ENCODE results near the gene ZNF775. TPM values are rescaled to one million over a fixed set of nuclear protein-coding genes. Genes with fewer than 3 reads are reported as not detected.

Gene ZNF775
- total RNA-seq, 1 experiment from 2014 or later = 3.7 TPM

GRCh38 chr7:150374472-150374871 is 4.7 kb upstream of the ZNF775 start:
- no peak overlapping the region for H3K4me2 ChIP-seq (ENCODE audit: low read length)
- BruUV-seq (replicated peaks) = no TSS peak
- DNase-seq = no peak
- no peaks in the 10 kb centered on the region for H3K9me2 ChIP-seq (replicated peaks; ENCODE audit: low read length)
- 0 out of 2 replicates have a peak, but pooled peaks cover 11% of the 10 kb centered on the region for H4K20me1 ChIP-seq (ENCODE audit: low read length)
- TF ChIP-seq EZH2phosphoT487 (IDR thresholded peaks at IDR 0.05; ENCODE audit: borderline replicate concordance, low read length) = no peak
- TF ChIP-seq EZH2 (IDR thresholded peaks at IDR 0.05; ENCODE audit: low read length, unreplicated experiment) = no peak
- no peak for TF ChIP-seq CTCF (conservative IDR thresholded peaks at IDR 0.05; ENCODE audit: low read depth, low read length)
- no peak overlapping the region for H2AFZ ChIP-seq (ENCODE audit: low read length)
- peaks cover 5% of the 10 kb centered on the region for H3F3A ChIP-seq (ENCODE audit: low read length, unreplicated experiment)
- H3K36me3 ChIP-seq (ENCODE audit: low read depth, low read length) = no peaks in the 10 kb centered on the region
- ChIA-PET POLR2A (ENCODE audit: unreplicated experiment) (no interaction called here), CTCF (no interaction called here)
- no peak for ATAC-seq
- no peak overlapping the region for H3K9ac ChIP-seq (ENCODE audit: low read length)
- no peak overlapping the region for H3K4me3 ChIP-seq (ENCODE audit: low read length)
- intact Hi-C loops (cut with micrococcal nuclease) = no loop called here
- H3K4me1 ChIP-seq (ENCODE audit: insufficient read depth, low read length) = peaks cover 25% of the 10 kb centered on the region
- no peaks in the 10 kb centered on the region for H3K27me3 ChIP-seq (ENCODE audit: low read length)
- no peaks in the 10 kb centered on the region for H3K9me3 ChIP-seq (ENCODE audit: low read length)
- H3K79me2 ChIP-seq (ENCODE audit: low read length) = peaks cover 44% of the 10 kb centered on the region
- H3K27ac ChIP-seq (ENCODE audit: low read length) = no peak overlapping the region

GRCh38 chr7:150375662-150376521 is 3.2 kb upstream of the ZNF775 start:
- Histone ChIP-seq H3K4me1 (ENCODE audit: insufficient read depth, low read length) (peaks cover 16% of the 10 kb centered on the region), H3K9me3 (ENCODE audit: low read length) (no peaks in the 10 kb centered on the region), H3K4me2 (ENCODE audit: low read length) (no peak overlapping the region), H3K79me2 (ENCODE audit: low read length) (peaks cover 29% of the 10 kb centered on the region), H3F3A (ENCODE audit: low read length, unreplicated experiment) (peaks cover 5% of the 10 kb centered on the region), H3K36me3 (ENCODE audit: low read depth, low read length) (no peaks in the 10 kb centered on the region), H3K27ac (ENCODE audit: low read length) (no peak overlapping the region), H2AFZ (ENCODE audit: low read length) (no peak overlapping the region), H3K27me3 (ENCODE audit: low read length) (no peaks in the 10 kb centered on the region), H3K4me3 (ENCODE audit: low read length) (no peak overlapping the region), H4K20me1 (ENCODE audit: low read length) (no peaks in the 10 kb centered on the region), H3K9ac (ENCODE audit: low read length) (no peak overlapping the region), H3K9me2 (replicated peaks; ENCODE audit: low read length) (no peaks in the 10 kb centered on the region)
- POLR2A ChIA-PET (ENCODE audit: unreplicated experiment) = no interaction called here
- CTCF ChIA-PET = no interaction called here
- ATAC-seq (no peak), DNase-seq (no peak)
- BruUV-seq (replicated peaks) = no TSS peak
- intact Hi-C loops (cut with micrococcal nuclease) = loop anchor here (5.0 kb wide), 1 partner anchor 54 kb away; the partner anchor contains the start of genes ACTR3C and LRRC61
- TF ChIP-seq EZH2phosphoT487 (IDR thresholded peaks at IDR 0.05; ENCODE audit: borderline replicate concordance, low read length) (no peak), CTCF (conservative IDR thresholded peaks at IDR 0.05; ENCODE audit: low read depth, low read length) (no peak), EZH2 (IDR thresholded peaks at IDR 0.05; ENCODE audit: low read length, unreplicated experiment) (no peak)

GRCh38 chr7:150376560-150376959 is 2.6 kb upstream of the ZNF775 start:
- Histone ChIP-seq H3K9me3 (ENCODE audit: low read length) (no peaks in the 10 kb centered on the region), H3K36me3 (ENCODE audit: low read depth, low read length) (no peaks in the 10 kb centered on the region), H3K79me2 (ENCODE audit: low read length) (peaks cover 23% of the 10 kb centered on the region), H3K27ac (ENCODE audit: low read length) (no peak overlapping the region), H3K27me3 (ENCODE audit: low read length) (no peaks in the 10 kb centered on the region), H4K20me1 (ENCODE audit: low read length) (no peaks in the 10 kb centered on the region), H3K4me3 (ENCODE audit: low read length) (no peak overlapping the region), H3K9ac (ENCODE audit: low read length) (no peak overlapping the region), H3K4me1 (ENCODE audit: insufficient read depth, low read length) (peaks cover 14% of the 10 kb centered on the region), H3K4me2 (ENCODE audit: low read length) (no peak overlapping the region), H2AFZ (ENCODE audit: low read length) (no peak overlapping the region), H3F3A (ENCODE audit: low read length, unreplicated experiment) (peaks cover 5% of the 10 kb centered on the region), H3K9me2 (replicated peaks; ENCODE audit: low read length) (no peaks in the 10 kb centered on the region)
- BruUV-seq (replicated peaks) = no TSS peak
- ChIA-PET POLR2A (ENCODE audit: unreplicated experiment) (no interaction called here), CTCF (no interaction called here)
- DNase-seq = no peak
- no peak for ATAC-seq
- TF ChIP-seq EZH2 (IDR thresholded peaks at IDR 0.05; ENCODE audit: low read length, unreplicated experiment) (no peak), CTCF (conservative IDR thresholded peaks at IDR 0.05; ENCODE audit: low read depth, low read length) (no peak), EZH2phosphoT487 (IDR thresholded peaks at IDR 0.05; ENCODE audit: borderline replicate concordance, low read length) (no peak)
- intact Hi-C loops (cut with micrococcal nuclease) = loop anchor here (5.0 kb wide), 1 partner anchor 54 kb away; the partner anchor contains the start of genes ACTR3C and LRRC61
